Duodenal mucosa (tissue), 2 donors: ENCODE measurements around the gene IDH2.
A peak's percentile ranks its signal among the peaks of the same experiment; 100 is the strongest.
"Not testable (repeated sequence)": the region's sequence is repeated elsewhere in the genome, so short reads cannot be mapped to it uniquely, and the experiment has no call there.

Experiments
- H3K27ac ChIP-seq: one replicate; pipeline ENCODE4 v1.7.0; 2013; ENCODE audit warnings: low read depth, low read length
- H3K27me3 ChIP-seq, 2 donors: one replicate each; pipeline ENCODE4 v1.7.0; 2013; ENCODE audit warnings: low read length in 2 of 2, control low read depth in 1 of 2; ENCODE audit not compliant: insufficient read depth in 2 of 2, control insufficient read depth in 1 of 2
- H3K36me3 ChIP-seq, 2 donors: one replicate each; pipeline ENCODE4 v1.7.0; 2013; ENCODE audit warnings: low read length in 2 of 2, control low read depth in 1 of 2; ENCODE audit not compliant: insufficient read depth in 2 of 2, control insufficient read depth in 1 of 2
- H3K4me1 ChIP-seq, 2 donors: one replicate each; pipeline ENCODE4 v1.7.0; 2013; ENCODE audit warnings: low read length in 2 of 2, control low read depth in 1 of 2; ENCODE audit not compliant: insufficient read depth in 2 of 2, control insufficient read depth in 1 of 2
- H3K4me3 ChIP-seq, 2 donors: one replicate each; pipeline ENCODE4 v1.7.0; 2013; ENCODE audit warnings: low read length in 2 of 2, low read depth in 1 of 2
- H3K9ac ChIP-seq, 2 donors: one replicate each; pipeline ENCODE4 v1.7.0; 2013; ENCODE audit warnings: low read length in 2 of 2, low read depth in 1 of 2
- H3K9me3 ChIP-seq, 2 donors: one replicate each; pipeline ENCODE4 v1.7.0; 2013; ENCODE audit warnings: low read length in 2 of 2, control low read depth in 1 of 2; ENCODE audit not compliant: control insufficient read depth in 1 of 2

IDH2 gene

DNA sequence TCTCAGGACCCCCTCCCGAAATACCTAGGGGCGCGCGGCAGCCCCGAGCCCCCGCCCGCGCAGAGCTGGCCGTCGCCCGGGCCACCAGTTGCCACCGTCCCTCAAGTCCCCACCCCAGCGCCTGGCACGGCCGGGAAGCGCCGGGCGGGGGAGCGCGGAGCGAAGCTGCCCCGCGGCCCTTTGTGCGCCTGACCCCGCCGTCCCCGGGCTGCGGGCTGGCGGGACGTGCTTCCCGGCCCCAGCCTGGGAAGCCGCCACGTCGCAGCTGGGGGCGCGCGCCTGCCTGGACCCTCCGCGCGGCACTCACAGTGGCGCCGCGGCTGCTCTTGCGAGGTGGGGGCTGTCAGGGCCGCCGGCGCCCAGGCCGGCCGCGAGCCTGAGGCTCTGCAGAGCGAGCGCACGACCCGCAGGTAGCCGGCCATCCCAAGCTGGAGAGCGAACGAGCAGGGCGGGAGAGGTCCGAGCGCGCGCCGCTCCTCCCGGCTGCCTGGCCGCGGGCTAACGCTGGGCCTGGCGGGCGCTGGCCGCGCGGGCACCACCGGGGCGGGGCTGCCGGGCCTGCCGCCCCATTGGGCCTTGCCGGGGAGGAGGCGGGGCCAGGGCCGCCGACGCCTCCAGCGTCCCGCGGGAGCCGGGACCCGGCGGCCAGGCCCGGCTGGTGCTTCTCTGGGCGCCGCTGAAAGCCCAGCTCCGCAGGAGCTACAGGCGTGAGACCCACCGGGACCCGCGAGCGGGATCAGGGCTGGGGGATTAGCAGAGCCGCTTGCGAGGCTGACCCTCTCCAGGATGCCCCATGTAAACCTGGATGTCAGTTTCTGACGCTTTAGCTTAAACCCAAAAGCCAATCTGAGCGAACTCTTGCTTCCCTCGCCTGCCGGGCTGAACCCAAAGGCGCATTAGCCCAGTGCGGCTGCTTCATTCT is at the start of gene IDH2:
Gene IDH2, minus strand, starts transcription at position 500 of the 922 bp plus-strand sequence. Its CDS starts 78 bp downstream, at position 422.
- Histone ChIP-seq H3K27me3 (no peaks in the 10 kb centered on the region), H3K27ac (peak within 1 kb of the TSS; percentile 91), H3K36me3 (no peaks in the 10 kb centered on the region), H3K4me3 (peak within 1 kb of the TSS; percentile 80 to 85), H3K9ac (peak within 1 kb of the TSS; percentile 73 to 96), H3K4me1 (peaks cover 54 to 57% of the 10 kb centered on the region in 2 donors), H3K9me3 (no peaks in the 10 kb centered on the region)

DNA sequence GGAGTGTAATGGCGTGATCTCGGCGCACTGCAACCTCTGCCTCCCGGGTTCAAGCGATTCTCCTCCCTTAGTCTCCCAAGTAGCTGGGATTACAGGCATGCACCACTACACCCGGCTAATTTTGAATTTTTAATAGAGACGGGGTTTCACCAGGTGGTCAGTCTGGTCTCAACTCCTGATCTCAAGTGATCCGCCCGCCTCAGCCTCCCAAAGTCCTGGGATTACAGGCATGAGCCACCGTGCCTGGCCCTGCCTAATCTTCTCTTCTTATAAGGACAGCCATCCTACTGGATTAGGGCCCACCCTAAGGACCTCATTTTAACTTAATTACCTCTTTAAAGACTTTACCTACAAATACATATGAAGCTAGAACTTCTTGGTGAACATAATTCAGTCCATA is 48.3 kb upstream of the IDH2 start:
- not testable (repeated sequence) for H3K4me3 ChIP-seq, H3K27ac ChIP-seq, H3K9ac ChIP-seq, H3K9me3 ChIP-seq, H3K27me3 ChIP-seq, H3K36me3 ChIP-seq, H3K4me1 ChIP-seq

DNA sequence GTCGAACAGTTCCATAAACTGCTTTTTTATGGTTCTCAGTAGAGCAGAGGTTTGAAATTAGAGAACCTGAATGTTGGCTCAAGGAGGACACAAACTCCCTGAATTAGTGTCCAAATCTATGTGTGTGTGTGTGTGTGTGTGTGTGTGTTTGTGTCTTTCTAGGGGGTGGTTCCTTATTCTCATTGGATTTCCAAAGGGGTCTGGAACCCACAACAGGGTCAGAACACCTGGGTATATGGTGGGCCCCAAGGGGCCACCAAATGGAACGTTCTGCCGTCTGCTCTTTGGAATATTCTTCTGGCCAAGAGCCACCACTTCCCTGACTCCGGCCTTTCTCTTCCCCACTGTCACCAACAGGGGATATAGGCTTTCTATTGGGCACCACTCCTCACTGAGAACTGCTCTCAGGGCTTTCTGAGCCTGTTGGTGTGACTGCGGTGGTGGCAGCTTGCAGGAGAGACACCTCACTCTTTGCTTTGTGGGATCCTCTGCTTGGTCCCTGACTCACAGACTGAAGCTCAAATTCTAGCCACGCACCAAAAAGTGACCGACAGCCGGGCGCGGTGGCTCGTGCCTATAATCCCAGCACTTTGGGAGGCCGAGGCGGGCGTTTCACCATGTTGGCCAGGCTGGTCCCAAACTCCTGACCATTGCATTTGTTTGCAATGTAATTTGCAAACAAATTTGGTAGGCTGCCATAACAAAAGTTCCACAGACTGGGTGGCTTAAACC is 47.5 kb upstream of the IDH2 start:
- Histone ChIP-seq H3K4me3 (no peak overlapping the region), H3K4me1 (peaks cover 0 to 9% of the 10 kb centered on the region in 2 donors), H3K36me3 (no peaks in the 10 kb centered on the region), H3K9me3 (no peaks in the 10 kb centered on the region), H3K9ac (no peak overlapping the region), H3K27ac (no peak overlapping the region), H3K27me3 (no peaks in the 10 kb centered on the region)

DNA sequence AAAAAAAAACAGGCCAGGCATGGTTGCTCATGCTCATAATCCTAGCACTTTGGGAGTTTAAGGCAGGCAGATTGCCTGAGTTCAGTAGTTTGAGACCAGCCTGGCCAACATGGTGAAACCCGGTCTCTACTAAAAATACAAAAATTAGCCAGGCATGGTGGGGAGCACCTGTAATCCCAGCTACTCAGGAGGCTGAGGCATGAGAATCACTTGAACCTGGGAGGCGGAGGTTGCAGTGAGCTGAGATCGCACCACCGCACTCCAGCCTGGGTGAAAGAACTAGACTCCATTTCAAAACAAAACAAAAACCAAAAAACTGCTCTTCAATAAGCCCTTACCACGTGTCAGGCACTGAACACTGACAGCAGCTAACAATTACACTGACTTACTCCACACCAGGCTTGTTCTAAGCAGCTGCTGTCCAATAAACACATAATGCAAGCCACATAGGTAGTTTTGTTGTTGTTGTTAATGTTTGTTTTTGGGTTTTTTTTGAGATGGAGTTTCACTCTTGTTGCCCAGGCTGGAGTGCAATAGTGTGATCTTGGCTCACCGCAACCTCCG is 44.0 kb upstream of the IDH2 start:
- not testable (repeated sequence) for H3K9me3 ChIP-seq, H3K36me3 ChIP-seq, H3K27me3 ChIP-seq, H3K27ac ChIP-seq, H3K9ac ChIP-seq, H3K4me3 ChIP-seq
- H3K4me1 ChIP-seq: peaks cover 4 to 20% of the 10 kb centered on the region in 2 donors

DNA sequence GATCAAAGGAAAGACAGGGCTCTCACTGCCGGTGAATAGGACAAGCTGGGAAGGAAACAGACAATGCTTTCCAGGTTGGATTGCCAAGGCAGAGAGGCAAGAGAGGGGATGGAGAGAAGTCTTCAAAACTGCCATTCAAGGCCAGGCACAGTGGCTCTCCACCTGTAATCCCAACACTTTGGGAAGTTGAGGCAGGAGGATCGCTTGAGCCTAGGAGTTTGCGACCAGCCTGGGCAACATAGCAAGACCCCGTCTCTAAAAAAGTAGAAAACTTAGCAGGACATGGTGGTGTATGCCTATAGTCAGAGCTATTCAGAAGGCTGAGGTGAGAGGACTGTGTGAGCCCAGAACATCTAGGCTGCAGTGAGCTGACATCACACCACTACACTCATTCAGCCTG is 43.5 kb upstream of the IDH2 start:
- H3K4me3 ChIP-seq: no peak overlapping the region
- no peak overlapping the region for H3K27ac ChIP-seq
- no peak overlapping the region for H3K9ac ChIP-seq
- H3K9me3 ChIP-seq: no peaks in the 10 kb centered on the region
- H3K27me3 ChIP-seq: no peaks in the 10 kb centered on the region
- no peaks in the 10 kb centered on the region for H3K36me3 ChIP-seq
- H3K4me1 ChIP-seq: peaks cover 4 to 20% of the 10 kb centered on the region in 2 donors

DNA sequence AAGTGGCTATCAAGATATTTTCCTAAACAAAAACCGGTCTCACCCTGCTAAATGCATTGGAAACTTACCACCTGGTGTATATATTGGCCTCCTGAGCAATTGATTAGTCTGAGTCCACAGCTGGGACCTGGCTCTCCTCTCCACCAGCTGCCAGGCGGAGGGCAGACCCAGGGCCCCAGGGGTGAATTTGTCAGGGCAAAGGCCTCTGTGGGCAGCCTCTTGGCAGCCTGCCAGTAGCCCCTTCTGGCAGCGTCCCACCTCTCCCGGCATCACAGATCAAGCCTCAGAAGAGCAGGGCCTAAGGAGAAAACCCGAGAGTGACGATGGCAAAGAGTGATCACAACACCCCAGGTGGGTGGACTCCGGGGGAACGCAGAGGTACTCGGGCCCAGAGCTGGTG is 43.0 kb upstream of the IDH2 start:
- no peak overlapping the region for H3K27ac ChIP-seq
- H3K9ac ChIP-seq: no peak overlapping the region

DNA sequence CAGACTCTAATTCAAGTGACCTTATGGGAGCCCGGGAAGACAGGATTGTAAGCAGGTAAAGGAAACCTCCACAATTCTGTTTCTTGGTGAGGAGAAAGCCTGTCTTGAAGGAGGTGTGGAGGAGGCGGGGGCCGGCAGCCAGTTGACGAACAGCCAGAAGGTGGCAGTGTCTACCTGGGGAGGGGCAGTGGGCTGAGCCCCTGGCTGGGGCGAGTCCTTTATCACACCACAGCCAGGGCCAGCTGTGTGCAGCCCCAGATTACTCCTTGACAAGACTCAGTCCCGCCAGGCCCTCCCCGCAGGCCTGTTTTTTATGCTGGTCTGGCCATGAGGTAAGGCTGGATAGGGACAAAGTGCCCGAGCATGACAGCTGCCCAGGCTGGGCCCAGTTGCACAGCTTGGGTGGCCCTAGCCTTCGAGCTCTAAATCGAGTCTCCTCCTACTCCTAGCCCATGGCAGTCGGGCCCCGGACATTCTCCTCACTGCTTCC is 40.9 kb upstream of the IDH2 start:
- no peak overlapping the region for H3K27ac ChIP-seq
- H3K27me3 ChIP-seq: no peaks in the 10 kb centered on the region
- peak overlapping the region in 1 of 2 donors; percentile 4 for H3K4me3 ChIP-seq
- H3K4me1 ChIP-seq: peaks cover 4 to 11% of the 10 kb centered on the region in 2 donors
- peak overlapping the region; percentile 28 to 48 for H3K9ac ChIP-seq
- no peaks in the 10 kb centered on the region for H3K9me3 ChIP-seq
- H3K36me3 ChIP-seq: no peaks in the 10 kb centered on the region

More for the DNA sequence above, 43.0 kb upstream of the IDH2 start:
- no peak overlapping the region for H3K4me3 ChIP-seq
- H3K9me3 ChIP-seq: no peaks in the 10 kb centered on the region
- no peaks in the 10 kb centered on the region for H3K27me3 ChIP-seq
- H3K36me3 ChIP-seq: no peaks in the 10 kb centered on the region
- H3K4me1 ChIP-seq: peaks cover 4 to 20% of the 10 kb centered on the region in 2 donors

DNA sequence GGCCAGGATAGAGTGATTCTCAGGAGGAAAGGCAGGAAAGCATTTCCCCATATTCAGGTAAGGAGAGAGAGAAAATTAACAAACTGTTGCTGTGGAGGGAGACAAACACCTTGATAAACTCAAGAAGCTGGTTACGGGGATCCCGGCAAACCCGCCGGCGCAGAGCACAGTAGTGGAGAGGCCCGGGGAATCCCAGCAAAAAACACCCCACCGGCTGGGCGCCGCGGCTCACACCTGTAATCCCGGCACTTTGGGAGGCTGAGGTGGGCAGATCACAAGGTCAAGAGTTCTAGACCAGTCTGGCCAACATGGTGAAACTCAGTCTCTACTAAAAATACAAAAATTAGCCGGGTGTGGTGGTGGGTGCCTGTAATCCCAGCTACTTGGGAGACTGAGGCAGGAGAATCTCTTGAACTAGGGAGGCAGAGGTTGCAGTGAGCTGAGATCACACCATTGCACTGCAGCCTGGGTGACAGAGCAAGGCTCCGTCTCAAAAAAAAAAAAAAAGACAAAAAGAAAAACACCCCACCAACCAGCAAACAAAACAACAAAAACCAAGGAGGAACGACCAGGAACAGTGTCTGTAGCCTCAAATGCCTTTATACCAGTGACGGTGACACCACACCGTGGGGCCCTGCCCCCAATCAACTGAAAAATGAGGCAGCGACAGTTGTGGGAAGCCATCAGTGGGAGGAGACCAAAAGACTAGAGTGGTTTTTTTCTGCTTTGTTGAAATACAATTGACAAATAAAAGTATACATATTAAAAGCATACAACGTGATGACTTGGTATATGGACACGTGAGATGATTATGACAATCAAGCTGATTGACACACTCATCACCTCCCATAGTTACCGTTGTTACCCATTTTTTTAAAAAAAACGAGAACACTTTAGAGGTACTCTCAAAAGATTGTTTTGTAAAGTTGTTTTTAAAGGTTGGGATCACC is 40.2 kb upstream of the IDH2 start:
- Histone ChIP-seq H3K4me3 (no peak overlapping the region), H3K27me3 (no peaks in the 10 kb centered on the region), H3K27ac (no peak overlapping the region), H3K4me1 (peaks cover 4 to 11% of the 10 kb centered on the region in 2 donors), H3K36me3 (no peaks in the 10 kb centered on the region), H3K9me3 (no peaks in the 10 kb centered on the region), H3K9ac (peak overlapping the region in 1 of 2 donors; percentile 48)

DNA sequence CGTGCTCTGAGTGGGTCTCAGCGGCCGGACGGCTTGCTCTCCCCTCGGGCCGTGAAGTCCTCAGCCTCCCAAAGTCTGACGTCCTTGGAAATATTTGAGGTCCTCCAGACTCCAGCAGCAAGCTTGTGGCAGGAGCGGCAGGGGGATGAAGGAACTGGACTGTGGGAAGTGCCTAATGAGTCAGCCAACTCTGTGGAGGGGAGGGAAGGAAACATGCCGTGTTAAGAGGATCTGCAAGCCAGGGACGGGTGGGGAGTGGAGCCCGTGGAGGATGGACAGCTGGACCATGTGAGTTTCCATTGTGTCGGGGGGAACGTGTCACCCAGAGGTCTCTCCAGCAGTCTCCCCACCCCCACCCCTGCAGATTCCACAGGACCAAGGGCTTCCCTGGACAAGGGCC is 39.4 kb upstream of the IDH2 start:
- peaks cover 4 to 11% of the 10 kb centered on the region in 2 donors for H3K4me1 ChIP-seq
- no peak overlapping the region for H3K9ac ChIP-seq
- H3K9me3 ChIP-seq: no peaks in the 10 kb centered on the region
- no peak overlapping the region for H3K4me3 ChIP-seq
- no peak overlapping the region for H3K27ac ChIP-seq
- no peaks in the 10 kb centered on the region for H3K27me3 ChIP-seq
- H3K36me3 ChIP-seq: no peaks in the 10 kb centered on the region
